PC-3 (cell line): ENCODE data around the gene PPP2R1A. TPM values are rescaled to one million over a fixed set of nuclear protein-coding genes. Genes with fewer than 3 reads are reported as not detected.

Experiments
- ATAC-seq: fragments of 200-7000 bp; cut with Tn5 transposase; 2 replicates; pipeline ENCODE4 v1.9.1; 2020; ENCODE audit warnings: mild to moderate bottlenecking, moderate library complexity
- BruUV-seq: library from RNA; stranded (reverse); fragments of 400-500 nt; replicated peaks from 2 replicates; lab custom pipeline; 2021; lab: Mats Ljungman, UMichigan
- CTCF ChIA-PET: fragments of 300-600 bp; sonication (Branson Sonifier 250); formaldehyde crosslinking; loops from one replicate; lab custom pipeline; 2022; ENCODE audit warnings: antibody characterized with exemption; lab: Charles Lee
- POLR2A ChIA-PET: fragments of 300-600 bp; sonication (Branson Sonifier 250); formaldehyde crosslinking; loops from one replicate; lab custom pipeline; 2022; ENCODE audit warnings: antibody characterized with exemption; ENCODE audit not compliant: unreplicated experiment; lab: Charles Lee
- DNase-seq: peaks from one replicate; pipeline ENCODE4 v3.0.0-alpha.2; 2015
- H2AFZ ChIP-seq: fragments of 300-600 bp; sonication (generic); 2 replicates; pipeline ENCODE4 v1.6.0; 2016; ENCODE audit warnings: antibody characterized with exemption, low read length
- H3F3A ChIP-seq: fragments of 300-600 bp; sonication (generic); one replicate; pipeline ENCODE4 v1.6.0; 2017; ENCODE audit warnings: antibody characterized with exemption, low read length, control low read depth, mild to moderate bottlenecking; ENCODE audit not compliant: unreplicated experiment
- H3K27ac ChIP-seq: fragments of 300-600 bp; sonication (generic); 2 replicates; pipeline ENCODE4 v1.5.1; 2016; ENCODE audit warnings: mild to moderate bottlenecking, low read length
- H3K27me3 ChIP-seq: fragments of 300-600 bp; sonication (generic); 2 replicates; pipeline ENCODE4 v1.6.1; 2016; ENCODE audit warnings: low read length, mixed read lengths
- H3K36me3 ChIP-seq: fragments of 300-600 bp; sonication (generic); 2 replicates; pipeline ENCODE4 v1.6.1; 2016; ENCODE audit warnings: low read depth, mixed run types, low read length, mixed read lengths
- H3K4me1 ChIP-seq: fragments of 300-600 bp; sonication (generic); 2 replicates; pipeline ENCODE4 v1.5.1; 2016; ENCODE audit warnings: low read length; ENCODE audit not compliant: insufficient read depth
- H3K4me2 ChIP-seq: fragments of 300-600 bp; sonication (generic); 2 replicates; pipeline ENCODE4 v1.6.0; 2016; ENCODE audit warnings: low read length
- H3K4me3 ChIP-seq: fragments of 300-600 bp; sonication (generic); 2 replicates; pipeline ENCODE4 v1.5.1; 2016; ENCODE audit warnings: mild to moderate bottlenecking, low read length, mixed read lengths
- H3K79me2 ChIP-seq: fragments of 300-600 bp; sonication (generic); 2 replicates; pipeline ENCODE4 v1.6.1; 2017; ENCODE audit warnings: low read length, mixed read lengths
- H3K9ac ChIP-seq: fragments of 300-600 bp; sonication (generic); 2 replicates; pipeline ENCODE4 v1.6.0; 2016; ENCODE audit warnings: mild to moderate bottlenecking, low read length
- H3K9me2 ChIP-seq: fragments of 300-600 bp; sonication (generic); replicated peaks from 2 replicates; pipeline ENCODE4 v1.6.1; 2016; ENCODE audit warnings: mixed run types, low read length, mixed read lengths
- H3K9me3 ChIP-seq: fragments of 300-600 bp; sonication (generic); 2 replicates; pipeline ENCODE4 v1.6.1; 2016; ENCODE audit warnings: low read length, mixed read lengths
- H4K20me1 ChIP-seq: fragments of 300-600 bp; sonication (generic); 2 replicates; pipeline ENCODE4 v1.6.1; 2016; ENCODE audit warnings: low read length, mixed read lengths
- CTCF ChIP-seq: fragments of 300-600 bp; sonication (generic); conservative IDR thresholded peaks from 2 replicates; pipeline ENCODE4 v1.5.1; 2017; ENCODE audit warnings: antibody characterized with exemption, low read depth, mild to moderate bottlenecking, low read length
- EZH2 ChIP-seq: fragments of 300-600 bp; sonication (generic); IDR thresholded peaks from one replicate; pipeline ENCODE4 v1.6.1; 2017; ENCODE audit warnings: antibody characterized with exemption, mild to moderate bottlenecking, low read length; ENCODE audit not compliant: unreplicated experiment
- EZH2phosphoT487 ChIP-seq: fragments of 300-600 bp; sonication (generic); IDR thresholded peaks from 2 replicates; pipeline ENCODE4 v1.6.1; 2018; ENCODE audit warnings: mild to moderate bottlenecking, antibody characterized with exemption, low read length, borderline replicate concordance
- intact Hi-C: fragments of 100-400 bp; cut with micrococcal nuclease; formaldehyde crosslinking; loops from 2 replicates; pipeline ENCODE4 v1.9.0; 2023
- total RNA-seq: library from RNA; depleted of rRNA; stranded (reverse); fragments of >200 nt; gene quantifications from 2 replicates; pipeline ENCODE4 v1.2.3, GENCODE V29; 2014

Gene PPP2R1A
- total RNA-seq, 1 experiment from 2014 or later: 336 TPM

DNA sequence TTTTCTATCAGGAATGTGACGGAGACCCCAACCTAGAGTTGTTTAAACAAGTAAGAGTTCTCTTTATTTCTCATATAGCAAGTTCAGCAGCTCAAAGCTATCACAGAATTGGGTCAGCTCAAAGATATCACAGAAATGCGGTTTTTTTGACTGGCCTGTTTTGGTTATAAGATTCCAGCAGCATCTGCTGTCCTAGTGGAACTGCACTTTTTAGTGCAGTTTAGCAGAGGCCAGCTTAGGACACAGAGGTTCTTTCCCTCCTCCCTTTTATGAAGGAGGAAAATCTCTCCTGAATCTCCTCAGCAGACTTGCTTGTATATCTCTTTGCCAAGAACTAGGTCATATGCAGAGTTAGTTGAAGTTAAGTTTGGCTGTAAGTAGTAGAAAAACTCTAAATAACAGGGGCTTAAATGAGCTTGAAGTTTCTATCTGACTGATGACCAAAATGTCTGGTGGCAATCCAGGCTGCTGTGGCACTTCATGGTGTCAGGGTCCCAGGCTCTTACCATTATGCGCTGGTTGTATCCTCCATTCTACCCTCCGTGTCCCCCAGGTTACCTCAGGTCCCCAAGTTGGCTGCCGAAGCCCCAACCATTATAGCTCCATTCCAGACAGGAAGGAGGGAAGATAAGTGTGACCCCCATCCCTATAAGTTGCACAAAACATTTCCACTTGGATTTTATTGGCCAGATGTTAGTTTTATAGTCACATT lies 6.6 kb downstream of the PPP2R1A start:
- H2AFZ ChIP-seq: no peak overlapping the region
- ChIA-PET CTCF (no interaction called here), POLR2A (no interaction called here)
- no peaks in the 10 kb centered on the region for H3F3A ChIP-seq
- H3K4me3 ChIP-seq: no peak overlapping the region
- H3K4me1 ChIP-seq: peaks cover 12% of the 10 kb centered on the region
- no peaks in the 10 kb centered on the region for H3K9me2 ChIP-seq
- intact Hi-C loops: no loop called here
- BruUV-seq: no TSS peak
- no peak overlapping the region for H3K4me2 ChIP-seq
- no peak overlapping the region for H3K27ac ChIP-seq
- H3K9me3 ChIP-seq: no peaks in the 10 kb centered on the region
- DNase-seq (no peak), ATAC-seq (no peak)
- peaks cover 61% of the 10 kb centered on the region for H4K20me1 ChIP-seq
- no peaks in the 10 kb centered on the region for H3K27me3 ChIP-seq
- TF ChIP-seq EZH2phosphoT487 (no peak), CTCF (no peak), EZH2 (no peak)
- peaks cover 97% of the 10 kb centered on the region for H3K79me2 ChIP-seq
- no peak overlapping the region for H3K9ac ChIP-seq
- H3K36me3 ChIP-seq: peaks cover 76% of the 10 kb centered on the region

GRCh38 chr19:52197964-52198363 lies 8.1 kb downstream of the PPP2R1A start:
- Histone ChIP-seq H3K4me2 (no peak overlapping the region), H3K4me1 (0 out of 2 replicates have a peak, but pooled peaks cover 6% of the 10 kb centered on the region), H3F3A (no peaks in the 10 kb centered on the region), H3K4me3 (no peak overlapping the region), H4K20me1 (peaks cover 58% of the 10 kb centered on the region), H3K9me2 (no peaks in the 10 kb centered on the region), H3K9ac (no peak overlapping the region), H3K27ac (no peak overlapping the region), H3K9me3 (no peaks in the 10 kb centered on the region), H3K36me3 (peaks cover 84% of the 10 kb centered on the region), H3K27me3 (no peaks in the 10 kb centered on the region), H2AFZ (no peak overlapping the region), H3K79me2 (peaks cover 97% of the 10 kb centered on the region)
- no peak for TF ChIP-seq EZH2phosphoT487
- TF ChIP-seq CTCF: no peak
- TF ChIP-seq EZH2: no peak
- no peak for DNase-seq
- ChIA-PET POLR2A (no interaction called here), CTCF (no interaction called here)
- no peak for ATAC-seq
- intact Hi-C loops: no loop called here
- no TSS peak for BruUV-seq

DNA sequence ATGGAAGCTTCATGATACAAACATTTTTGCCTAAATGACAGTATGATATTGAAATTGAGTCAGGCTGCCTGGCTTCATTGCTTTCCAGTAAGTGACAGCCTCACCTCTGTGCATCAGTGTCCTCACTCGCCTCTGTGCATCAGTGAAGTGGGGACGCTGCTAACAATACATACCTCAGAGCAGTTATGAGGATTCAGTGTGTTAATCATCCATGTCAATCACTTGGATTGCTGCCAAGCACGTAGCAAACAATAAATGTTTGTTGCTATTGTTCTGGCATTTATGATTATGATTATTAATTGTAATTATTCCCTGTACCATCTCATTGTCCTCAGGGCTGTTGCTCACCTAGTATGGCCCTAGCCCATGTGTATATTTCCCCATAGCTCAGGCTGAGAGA lies 8.8 kb downstream of the PPP2R1A start:
- no TSS peak for BruUV-seq
- Histone ChIP-seq H3K27me3 (no peaks in the 10 kb centered on the region), H3K4me1 (0 out of 2 replicates have a peak, but pooled peaks cover 6% of the 10 kb centered on the region), H3K27ac (no peak overlapping the region), H3K4me2 (no peak overlapping the region), H3F3A (no peaks in the 10 kb centered on the region), H2AFZ (no peak overlapping the region), H3K9me3 (no peaks in the 10 kb centered on the region), H3K79me2 (peaks cover 95% of the 10 kb centered on the region), H3K36me3 (peaks cover 87% of the 10 kb centered on the region), H3K4me3 (no peak overlapping the region), H3K9me2 (no peaks in the 10 kb centered on the region), H3K9ac (no peak overlapping the region), H4K20me1 (peaks cover 54% of the 10 kb centered on the region)
- no peak for DNase-seq
- TF ChIP-seq EZH2 (no peak), CTCF (no peak), EZH2phosphoT487 (no peak)
- intact Hi-C loops: no loop called here
- peak; percentile 29; the same call in 1 of the 2 replicates for ATAC-seq
- POLR2A ChIA-PET: no interaction called here
- CTCF ChIA-PET: no interaction called here
